Activated CD4-positive, alpha-beta T cell treated with anti-CD3 and anti-CD28 coated beads, Interleukin-2, amount 50 U/mL, for 48 hours (primary cell): ENCODE data around the gene TCF3.
"Not testable (repeated sequence)": the region's sequence is repeated elsewhere in the genome, so short reads cannot be mapped to it uniquely, and the experiment has no call there.

Experiments
- DNase-seq, 2 experiments: peaks; one replicate each; pipeline ENCODE4 v3.0.0-alpha.2; 2020

TCF3 gene

GRCh38 chr19:1672769-1673644, 20.6 kb upstream of the TCF3 start:
- DNase-seq: no peak

- peak; percentile 67 to 71 for DNase-seq
These were observed 19.8 kb upstream of the TCF3 start for GRCh38 chr19:1672038-1672768.

DNA sequence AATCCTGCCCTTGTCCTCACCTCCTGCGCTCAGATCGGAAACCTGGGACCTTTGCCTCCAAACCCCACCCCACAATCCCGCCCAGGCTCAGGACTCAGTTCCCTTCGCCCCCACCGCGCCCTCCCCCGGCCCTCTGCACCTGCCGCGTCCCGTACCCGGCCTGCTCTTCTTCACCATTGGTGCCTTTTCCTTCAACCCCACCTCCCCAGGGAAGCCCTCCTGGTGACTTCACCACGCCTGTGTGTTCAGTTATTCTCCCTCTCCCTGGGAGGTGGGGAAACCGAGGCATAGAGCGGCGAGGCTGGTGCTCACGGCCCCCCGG, 19.3 kb upstream of the TCF3 start:
- DNase-seq: peak in 1 of 2 experiments; percentile 29

DNA sequence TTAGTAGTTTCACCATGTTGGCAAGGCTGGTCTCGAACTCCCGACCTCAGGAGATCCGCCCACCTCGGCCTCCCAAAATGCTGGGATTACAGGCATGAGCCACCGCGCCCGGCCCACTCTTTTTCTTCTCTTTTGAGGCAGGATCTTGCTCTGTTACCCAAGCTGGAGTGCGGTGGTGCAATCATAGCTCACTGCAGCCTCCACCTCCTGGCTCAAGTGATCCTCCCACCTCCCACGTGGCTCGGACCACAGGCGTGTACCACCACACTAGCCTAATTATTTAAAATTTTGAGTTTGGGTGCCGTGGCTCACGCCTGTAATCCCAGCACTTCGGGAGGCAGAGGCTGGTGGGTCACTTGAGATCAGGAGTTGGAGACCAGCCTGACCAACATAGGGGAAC, 18.3 kb upstream of the TCF3 start:
- not testable (repeated sequence) for DNase-seq

GRCh38 chr19:1668486-1669270, 16.3 kb upstream of the TCF3 start:
- no peak for DNase-seq

GRCh38 chr19:1668048-1668485, 15.7 kb upstream of the TCF3 start:
- DNase-seq: no peak

DNA sequence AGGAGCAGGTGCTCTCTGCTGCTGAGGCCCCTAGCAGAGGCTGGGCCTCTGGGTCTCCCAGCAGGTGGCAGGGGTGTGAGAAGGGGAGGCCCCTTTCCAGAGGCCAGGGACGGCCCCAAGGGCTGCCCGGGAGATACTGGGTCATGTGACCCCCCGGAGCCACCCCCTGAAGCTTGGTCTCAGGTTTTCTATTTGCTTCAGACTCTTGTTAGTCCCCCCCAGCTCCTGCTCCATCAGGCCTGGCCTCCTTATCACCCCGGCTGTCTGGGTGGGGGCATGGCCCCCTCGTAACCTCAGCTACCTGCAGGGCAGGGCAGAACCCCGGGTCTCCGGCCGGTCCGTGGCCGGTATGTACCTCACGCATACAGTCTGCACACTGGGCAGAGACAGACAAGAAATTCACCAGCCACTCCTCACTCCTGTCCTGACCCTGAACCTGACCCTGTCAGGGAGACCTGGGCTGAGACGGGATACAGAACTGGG, 13.2 kb upstream of the TCF3 start:
- no peak for DNase-seq

DNA sequence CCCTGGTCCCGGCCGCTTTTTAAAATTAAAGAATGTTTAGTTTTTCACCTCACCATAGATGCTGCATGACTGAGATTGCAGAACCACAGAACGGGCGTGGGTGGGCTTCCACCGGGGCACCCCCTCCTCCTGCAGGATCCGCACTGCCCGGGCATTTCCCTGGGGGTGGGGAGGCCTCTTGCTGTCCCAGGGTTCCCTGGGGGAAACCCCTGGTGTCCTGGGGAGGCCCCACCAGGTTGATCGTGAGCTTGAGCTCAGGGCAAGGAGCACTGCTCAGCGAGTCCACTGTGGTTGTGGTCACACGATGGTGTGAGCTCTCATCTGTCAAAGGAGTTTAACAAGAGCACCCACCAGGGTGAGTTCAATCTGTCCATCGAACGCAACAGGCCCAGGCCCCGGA, 11.4 kb upstream of the TCF3 start:
- peak; percentile 74 to 79 for DNase-seq

- DNase-seq: not testable (repeated sequence)
These were observed 10.8 kb upstream of the TCF3 start for GRCh38 chr19:1663227-1663626.

GRCh38 chr19:1661995-1662394, 9.6 kb upstream of the TCF3 start:
- DNase-seq: no peak

GRCh38 chr19:1659084-1659427, 6.6 kb upstream of the TCF3 start:
- DNase-seq: no peak

DNA sequence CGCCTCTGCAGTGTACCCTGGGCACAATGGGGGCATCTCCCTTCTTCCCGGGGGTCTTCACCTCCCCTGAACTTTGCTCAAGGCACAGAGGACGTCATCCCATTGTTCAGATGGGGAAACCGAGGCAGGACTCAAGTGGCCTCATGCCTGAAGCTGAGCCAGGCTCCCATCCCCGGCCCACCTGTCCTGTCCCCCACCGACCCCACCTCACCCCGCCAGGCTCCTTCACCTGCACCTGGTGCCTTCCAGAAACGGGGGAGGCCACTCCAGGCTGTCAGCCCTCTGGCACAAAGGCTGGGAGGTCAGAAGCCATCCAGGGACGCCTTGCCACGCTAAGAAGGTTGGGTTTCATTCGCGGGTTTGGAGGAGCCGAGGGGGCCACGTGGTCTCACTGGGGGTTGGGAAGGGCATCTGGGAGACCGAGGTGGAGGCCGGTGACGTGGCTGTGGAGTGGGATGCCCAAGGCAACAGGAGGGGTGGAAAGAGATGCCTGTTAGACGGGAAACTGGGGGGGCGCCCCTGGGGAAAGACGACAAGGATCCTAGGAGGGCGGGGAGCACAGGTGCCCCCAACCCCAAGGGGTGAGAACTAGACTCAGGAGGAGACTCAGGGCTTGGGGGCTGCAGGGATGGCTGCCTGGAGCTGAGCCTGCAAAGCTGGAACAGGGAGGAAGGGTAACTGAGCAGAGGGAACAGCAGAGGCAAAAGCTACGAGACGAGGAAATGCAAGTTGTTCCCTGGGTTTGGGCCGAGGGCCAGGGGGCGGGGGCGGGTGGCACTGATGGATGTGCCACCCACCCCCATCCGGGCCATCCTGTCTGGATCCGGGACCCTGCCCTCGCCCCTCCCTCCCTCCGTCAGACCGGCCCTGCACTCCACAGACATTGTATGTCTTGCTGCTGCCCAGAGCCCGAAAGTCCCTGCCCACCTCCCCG, 6.0 kb upstream of the TCF3 start:
- no peak for DNase-seq

- no peak for DNase-seq
These were observed 5.3 kb upstream of the TCF3 start for GRCh38 chr19:1657746-1658145.

DNA sequence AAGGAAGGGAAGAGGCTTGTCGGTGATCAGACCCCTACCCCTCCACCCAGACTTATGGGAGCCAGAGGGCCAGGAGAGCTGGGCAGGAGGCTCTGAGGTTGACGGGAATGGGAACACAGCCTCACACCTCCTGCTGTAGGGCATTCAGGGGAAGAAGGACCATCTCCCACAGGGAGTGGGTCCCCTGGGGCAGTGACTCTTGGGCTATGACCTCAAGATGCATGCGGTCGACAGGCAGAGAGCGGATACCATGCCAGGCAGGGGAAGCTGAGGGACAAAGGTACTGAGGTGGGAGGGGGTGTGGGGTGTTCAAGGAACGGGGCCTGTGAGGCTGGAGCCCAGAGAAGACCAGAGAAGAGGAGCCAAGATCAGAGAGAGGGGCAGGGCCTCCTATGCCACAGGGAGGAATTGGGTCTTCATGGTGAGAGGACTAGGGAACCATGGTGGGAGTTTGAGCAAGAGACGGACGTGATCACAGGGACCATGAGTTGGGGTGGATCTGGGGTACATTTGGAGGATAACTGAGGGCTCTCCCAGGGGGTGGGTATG, 4.6 kb upstream of the TCF3 start:
- DNase-seq: no peak

GRCh38 chr19:1655987-1656608, 3.7 kb upstream of the TCF3 start:
- DNase-seq: no peak

- DNase-seq: no peak
These were observed 2.9 kb upstream of the TCF3 start for GRCh38 chr19:1655131-1655981.

GRCh38 chr19:1654178-1654792, 1.9 kb upstream of the TCF3 start:
- no peak for DNase-seq

DNA sequence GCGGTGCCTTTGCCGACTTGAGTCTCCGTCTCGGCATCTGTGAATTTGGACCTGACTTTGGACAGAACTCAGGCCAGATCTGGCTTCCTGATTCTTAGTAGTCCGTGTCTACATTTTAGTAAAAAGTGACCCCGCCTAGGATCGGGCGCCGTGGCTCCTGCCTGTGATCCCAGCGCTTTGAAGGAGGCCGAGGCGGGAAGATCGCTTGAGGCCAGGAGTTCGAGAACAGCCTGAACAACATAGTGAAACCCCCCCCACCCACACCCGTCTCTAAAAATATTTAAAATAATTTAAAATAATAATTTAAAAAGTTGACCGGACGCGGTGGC, 849 bp upstream of the TCF3 start:
- DNase-seq: no peak

GRCh38 chr19:1651568-1652291, 685 bp downstream of the TCF3 start:
- DNase-seq: peak; percentile 32 to 42
